IPS-18a (cell line): ENCODE data around the gene SPAST.

Experiments used
- H3K27ac ChIP-seq: one replicate; pipeline ENCODE4 v1.5.1; 2013; ENCODE audit warnings: low read length
- H3K27me3 ChIP-seq: one replicate; pipeline ENCODE4 v1.6.1; 2013; ENCODE audit warnings: mild to moderate bottlenecking, low read length; ENCODE audit not compliant: control insufficient read depth, insufficient read depth
- H3K36me3 ChIP-seq: one replicate; pipeline ENCODE4 v1.6.1; 2013; ENCODE audit warnings: low read depth, low read length; ENCODE audit not compliant: control insufficient read depth
- H3K4me1 ChIP-seq: one replicate; pipeline ENCODE4 v1.6.1; 2013; ENCODE audit warnings: low read depth, low read length; ENCODE audit not compliant: control insufficient read depth
- H3K4me3 ChIP-seq: one replicate; pipeline ENCODE4 v1.5.1; 2013; ENCODE audit warnings: low read length
- H3K9ac ChIP-seq: one replicate; pipeline ENCODE4 v1.6.1; 2013; ENCODE audit warnings: mild to moderate bottlenecking, low read length, moderate library complexity
- H3K9me3 ChIP-seq: one replicate; pipeline ENCODE4 v1.6.1; 2013; ENCODE audit warnings: low read depth, low read length; ENCODE audit not compliant: control insufficient read depth

The SPAST gene

GRCh38 chr2:32061973-32062861 is 1.1 kb upstream of the SPAST start:
- Histone ChIP-seq H3K9ac (peak overlapping the region; percentile 76), H3K27ac (no peak overlapping the region), H3K27me3 (no peaks in the 10 kb centered on the region), H3K36me3 (no peaks in the 10 kb centered on the region), H3K4me1 (peaks cover 9% of the 10 kb centered on the region), H3K4me3 (peak overlapping the region; percentile 92), H3K9me3 (no peaks in the 10 kb centered on the region)

- Histone ChIP-seq H3K4me3 (peak overlapping the region; percentile 92), H3K4me1 (peaks cover 9% of the 10 kb centered on the region), H3K27ac (peak overlapping the region; percentile 80), H3K27me3 (no peaks in the 10 kb centered on the region), H3K9me3 (no peaks in the 10 kb centered on the region), H3K36me3 (no peaks in the 10 kb centered on the region), H3K9ac (peak overlapping the region; percentile 76)
These were observed 755 bp downstream of the SPAST start for GRCh38 chr2:32064021-32064601.

- H3K4me3 ChIP-seq: peak overlapping the region; percentile 92
- H3K9me3 ChIP-seq: no peaks in the 10 kb centered on the region
- no peak overlapping the region for H3K27ac ChIP-seq
- H3K27me3 ChIP-seq: no peaks in the 10 kb centered on the region
- peak overlapping the region; percentile 76 for H3K9ac ChIP-seq
- H3K36me3 ChIP-seq: no peaks in the 10 kb centered on the region
- H3K4me1 ChIP-seq: peaks cover 9% of the 10 kb centered on the region
These were observed 1.4 kb downstream of the SPAST start for GRCh38 chr2:32064713-32065112.

GRCh38 chr2:32067549-32067948 is 4.2 kb downstream of the SPAST start:
- Histone ChIP-seq H3K4me1 (peaks cover 5% of the 10 kb centered on the region), H3K9ac (no peak overlapping the region), H3K36me3 (no peaks in the 10 kb centered on the region), H3K27me3 (no peaks in the 10 kb centered on the region), H3K4me3 (no peak overlapping the region), H3K27ac (no peak overlapping the region), H3K9me3 (no peaks in the 10 kb centered on the region)

GRCh38 chr2:32074134-32074506 is 10.8 kb downstream of the SPAST start:
- H3K27me3 ChIP-seq: no peaks in the 10 kb centered on the region
- no peak overlapping the region for H3K27ac ChIP-seq
- H3K9ac ChIP-seq: no peak overlapping the region
- H3K4me1 ChIP-seq: no peaks in the 10 kb centered on the region
- H3K36me3 ChIP-seq: no peaks in the 10 kb centered on the region
- no peak overlapping the region for H3K4me3 ChIP-seq
- H3K9me3 ChIP-seq: no peaks in the 10 kb centered on the region

- Histone ChIP-seq H3K27me3 (no peaks in the 10 kb centered on the region), H3K27ac (no peak overlapping the region), H3K4me3 (no peak overlapping the region), H3K4me1 (no peaks in the 10 kb centered on the region), H3K9ac (no peak overlapping the region), H3K36me3 (no peaks in the 10 kb centered on the region), H3K9me3 (no peaks in the 10 kb centered on the region)
These were observed 32.3 kb downstream of the SPAST start for GRCh38 chr2:32095671-32096070.

- no peaks in the 10 kb centered on the region for H3K27me3 ChIP-seq
- H3K27ac ChIP-seq: no peak overlapping the region
- H3K36me3 ChIP-seq: peaks cover 6% of the 10 kb centered on the region
- H3K4me3 ChIP-seq: no peak overlapping the region
- H3K9me3 ChIP-seq: peaks cover 3% of the 10 kb centered on the region
- H3K4me1 ChIP-seq: no peaks in the 10 kb centered on the region
- no peak overlapping the region for H3K9ac ChIP-seq
These were observed 44.8 kb downstream of the SPAST start for GRCh38 chr2:32108111-32108510.

- Histone ChIP-seq H3K9ac (no peak overlapping the region), H3K4me1 (no peaks in the 10 kb centered on the region), H3K27me3 (no peaks in the 10 kb centered on the region), H3K4me3 (no peak overlapping the region), H3K27ac (no peak overlapping the region), H3K36me3 (peaks cover 3% of the 10 kb centered on the region), H3K9me3 (no peaks in the 10 kb centered on the region)
These were observed 54.7 kb downstream of the SPAST start for GRCh38 chr2:32118055-32118454.

GRCh38 chr2:32119161-32119560 is 55.8 kb downstream of the SPAST start:
- Histone ChIP-seq H3K27ac (no peak overlapping the region), H3K4me1 (no peaks in the 10 kb centered on the region), H3K27me3 (no peaks in the 10 kb centered on the region), H3K9ac (no peak overlapping the region), H3K4me3 (no peak overlapping the region), H3K36me3 (peaks cover 3% of the 10 kb centered on the region), H3K9me3 (no peaks in the 10 kb centered on the region)

- no peaks in the 10 kb centered on the region for H3K36me3 ChIP-seq
- H3K4me1 ChIP-seq: no peaks in the 10 kb centered on the region
- no peaks in the 10 kb centered on the region for H3K27me3 ChIP-seq
- no peak overlapping the region for H3K4me3 ChIP-seq
- no peak overlapping the region for H3K9ac ChIP-seq
- H3K27ac ChIP-seq: no peak overlapping the region
- no peaks in the 10 kb centered on the region for H3K9me3 ChIP-seq
These were observed 61.3 kb downstream of the SPAST start for GRCh38 chr2:32124660-32125059.

GRCh38 chr2:32128636-32129035 is 65.3 kb downstream of the SPAST start:
- no peaks in the 10 kb centered on the region for H3K4me1 ChIP-seq
- H3K4me3 ChIP-seq: no peak overlapping the region
- no peaks in the 10 kb centered on the region for H3K36me3 ChIP-seq
- H3K9me3 ChIP-seq: no peaks in the 10 kb centered on the region
- H3K9ac ChIP-seq: no peak overlapping the region
- no peak overlapping the region for H3K27ac ChIP-seq
- H3K27me3 ChIP-seq: no peaks in the 10 kb centered on the region

GRCh38 chr2:32129086-32129485 is 65.7 kb downstream of the SPAST start:
- Histone ChIP-seq H3K4me3 (no peak overlapping the region), H3K27ac (no peak overlapping the region), H3K36me3 (no peaks in the 10 kb centered on the region), H3K27me3 (no peaks in the 10 kb centered on the region), H3K4me1 (no peaks in the 10 kb centered on the region), H3K9ac (no peak overlapping the region), H3K9me3 (no peaks in the 10 kb centered on the region)
